Chondrocyte (in vitro differentiated cells): Measurements from ENCODE around the gene ITGB1BP2. TPM values are rescaled to one million over a fixed set of nuclear protein-coding genes. Genes with fewer than 3 reads are reported as not detected.
"Not testable (repeated sequence)": the region's sequence is repeated elsewhere in the genome, so short reads cannot be mapped to it uniquely, and the experiment has no call there.

Experiments used
- DNase-seq: peaks from one replicate; pipeline ENCODE4 v3.0.0; 2021; ENCODE audit warnings: mixed read lengths, low spot score
- H3K27ac Mint-ChIP-seq: one replicate; pipeline ENCODE4 v1.8.0; 2021; ENCODE audit warnings: mild to moderate bottlenecking, moderate library complexity, mixed read lengths; ENCODE audit not compliant: unreplicated experiment
- H3K27me3 Mint-ChIP-seq: 2 replicates; pipeline ENCODE4 v1.8.0; 2021; ENCODE audit warnings: low read depth, mixed read lengths
- H3K36me3 Mint-ChIP-seq: 2 replicates; pipeline ENCODE4 v1.8.0; 2021; ENCODE audit warnings: low read depth, mixed read lengths
- H3K4me1 Mint-ChIP-seq: 2 replicates; pipeline ENCODE4 v1.8.0; 2021; ENCODE audit warnings: low read depth, mild to moderate bottlenecking, mixed read lengths
- H3K4me3 Mint-ChIP-seq: one replicate; pipeline ENCODE4 v1.8.0; 2021; ENCODE audit warnings: mild to moderate bottlenecking, moderate library complexity, mixed read lengths; ENCODE audit not compliant: unreplicated experiment
- H3K9me3 Mint-ChIP-seq: 2 replicates; pipeline ENCODE4 v1.8.0; 2021; ENCODE audit warnings: low read depth, mixed read lengths
- total RNA-seq: library from RNA; stranded (reverse); gene quantifications from 3 replicates; pipeline ENCODE4 v1.2.1, GENCODE V29; 2021
- TF ChIP-seq, protein P1 (sequence below): fragments of 200-600 bp; sonication (generic); IDR thresholded peaks from 2 replicates; pipeline ENCODE4 v1.5.0; 2021; ENCODE audit warnings: antibody characterized with exemption, mild to moderate bottlenecking, moderate library complexity

Gene ITGB1BP2
- total RNA-seq, 1 donor from 2014 or later, result 2.5 TPM

DNA sequence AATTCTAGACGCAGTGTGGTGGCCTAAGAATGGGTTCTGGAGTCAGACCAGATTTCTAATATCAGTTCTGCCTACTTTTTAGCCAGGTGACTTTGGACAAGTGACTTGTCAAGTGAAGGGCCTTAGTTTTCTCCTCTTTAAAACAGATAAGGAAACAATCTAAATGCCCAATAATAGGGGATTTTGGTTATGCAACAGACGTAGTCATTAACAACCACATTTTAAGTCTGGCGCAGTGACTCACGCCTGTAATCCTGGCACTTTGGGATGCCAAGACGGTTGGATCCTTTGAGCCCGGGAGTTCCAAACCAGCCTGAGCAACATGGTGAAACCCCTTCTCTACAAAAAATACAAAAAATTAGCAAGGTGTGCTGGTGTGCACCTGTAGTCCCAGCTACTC lies 45.5 kb upstream of the ITGB1BP2 start:
- Mint-ChIP-seq H3K27me3 (no peaks in the 10 kb centered on the region), H3K36me3 (no peaks in the 10 kb centered on the region), H3K4me3 (no peak overlapping the region), H3K4me1 (peaks cover 19% of the 10 kb centered on the region), H3K27ac (no peak overlapping the region), H3K9me3 (no peaks in the 10 kb centered on the region)
- no peak for DNase-seq
- TF ChIP-seq, protein P1, sequence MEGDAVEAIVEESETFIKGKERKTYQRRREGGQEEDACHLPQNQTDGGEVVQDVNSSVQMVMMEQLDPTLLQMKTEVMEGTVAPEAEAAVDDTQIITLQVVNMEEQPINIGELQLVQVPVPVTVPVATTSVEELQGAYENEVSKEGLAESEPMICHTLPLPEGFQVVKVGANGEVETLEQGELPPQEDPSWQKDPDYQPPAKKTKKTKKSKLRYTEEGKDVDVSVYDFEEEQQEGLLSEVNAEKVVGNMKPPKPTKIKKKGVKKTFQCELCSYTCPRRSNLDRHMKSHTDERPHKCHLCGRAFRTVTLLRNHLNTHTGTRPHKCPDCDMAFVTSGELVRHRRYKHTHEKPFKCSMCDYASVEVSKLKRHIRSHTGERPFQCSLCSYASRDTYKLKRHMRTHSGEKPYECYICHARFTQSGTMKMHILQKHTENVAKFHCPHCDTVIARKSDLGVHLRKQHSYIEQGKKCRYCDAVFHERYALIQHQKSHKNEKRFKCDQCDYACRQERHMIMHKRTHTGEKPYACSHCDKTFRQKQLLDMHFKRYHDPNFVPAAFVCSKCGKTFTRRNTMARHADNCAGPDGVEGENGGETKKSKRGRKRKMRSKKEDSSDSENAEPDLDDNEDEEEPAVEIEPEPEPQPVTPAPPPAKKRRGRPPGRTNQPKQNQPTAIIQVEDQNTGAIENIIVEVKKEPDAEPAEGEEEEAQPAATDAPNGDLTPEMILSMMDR, result no peak

- H3K36me3 Mint-ChIP-seq, result no peaks in the 10 kb centered on the region
- TF ChIP-seq, protein P1, result no peak
- H3K4me3 Mint-ChIP-seq, result no peak overlapping the region
- no peaks in the 10 kb centered on the region for H3K9me3 Mint-ChIP-seq
- H3K27me3 Mint-ChIP-seq, result no peaks in the 10 kb centered on the region
- no peak for DNase-seq
- peaks cover 16% of the 10 kb centered on the region for H3K4me1 Mint-ChIP-seq
- H3K27ac Mint-ChIP-seq, result no peak overlapping the region
Measured at GRCh38 chrX:71256856-71257255, 44.7 kb upstream of the ITGB1BP2 start.

DNA sequence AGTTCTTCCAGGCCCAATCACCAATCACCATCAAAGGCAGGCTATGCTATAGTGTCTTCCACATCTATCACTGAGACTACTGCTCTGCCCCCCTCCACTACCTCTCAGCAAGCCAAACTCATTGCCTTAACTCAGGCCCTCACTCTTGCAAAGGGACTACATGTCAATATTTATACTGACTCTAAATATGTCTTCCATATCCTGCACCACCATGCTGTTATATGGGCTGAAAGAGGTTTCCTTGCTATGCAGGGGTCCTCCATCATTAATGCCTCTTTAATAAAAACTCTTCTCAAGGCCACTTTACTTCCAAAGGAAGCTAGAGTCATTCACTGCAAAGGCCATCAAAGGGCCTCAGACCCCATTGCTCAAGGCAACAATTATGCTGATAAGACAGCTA lies 32.9 kb upstream of the ITGB1BP2 start:
- H3K27ac Mint-ChIP-seq, H3K4me1 Mint-ChIP-seq, H3K27me3 Mint-ChIP-seq, DNase-seq, H3K9me3 Mint-ChIP-seq, H3K4me3 Mint-ChIP-seq, H3K36me3 Mint-ChIP-seq: not testable (repeated sequence)

DNA sequence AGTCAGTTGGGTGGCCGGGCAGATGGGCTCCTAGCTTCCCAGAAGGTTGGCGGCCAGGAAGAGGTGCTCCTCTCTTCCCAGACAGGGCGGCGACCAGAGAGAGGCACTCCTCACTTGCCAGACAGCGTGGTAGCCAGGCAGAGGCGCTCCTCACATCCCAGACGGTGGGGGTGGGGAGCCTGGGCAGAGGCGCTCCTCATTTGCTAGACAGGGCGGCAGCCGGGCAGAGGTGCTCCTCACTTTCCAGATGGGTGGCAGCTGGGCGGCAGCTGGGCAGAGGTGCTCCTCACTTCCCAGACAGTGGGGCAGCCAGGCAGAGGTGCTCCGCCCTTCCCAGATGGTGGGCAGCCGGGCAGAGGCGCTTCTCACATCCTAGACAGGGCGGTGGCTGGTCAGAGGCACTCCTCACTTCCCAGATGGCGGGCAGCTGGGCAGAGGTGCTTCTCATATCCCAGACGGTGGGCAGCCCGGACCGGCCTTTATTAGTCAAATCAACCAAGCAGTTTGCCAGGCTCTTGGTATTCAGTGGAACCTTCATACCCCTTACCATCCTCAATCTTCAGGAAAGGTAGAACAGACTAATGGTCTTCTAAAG lies 31.7 kb upstream of the ITGB1BP2 start:
- Mint-ChIP-seq H3K27me3 (no peaks in the 10 kb centered on the region), H3K36me3 (no peaks in the 10 kb centered on the region), H3K4me3 (no peak overlapping the region), H3K4me1 (no peaks in the 10 kb centered on the region), H3K9me3 (peaks cover 7% of the 10 kb centered on the region), H3K27ac (no peak overlapping the region)
- TF ChIP-seq, protein P1, result no peak
- DNase-seq, result peak; percentile 91

DNA sequence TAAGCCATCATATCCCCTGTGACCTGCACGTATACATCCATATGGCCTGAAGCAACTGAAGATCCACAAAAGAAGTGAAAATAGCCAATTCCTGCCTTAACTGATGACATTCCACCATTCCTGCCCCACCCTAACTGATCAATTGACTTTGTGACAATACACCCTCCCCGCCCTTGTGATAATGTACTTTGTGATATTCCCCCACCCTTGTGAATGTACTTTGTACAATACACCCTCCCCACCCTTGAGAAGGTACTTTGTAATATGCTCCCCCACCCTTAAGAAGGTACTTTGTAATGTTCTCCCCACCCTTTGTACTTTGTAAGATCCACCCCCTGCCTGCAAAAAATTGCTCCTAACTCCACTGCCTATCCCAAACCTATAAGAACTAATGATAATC lies 29.2 kb upstream of the ITGB1BP2 start:
- H3K27ac Mint-ChIP-seq, H3K9me3 Mint-ChIP-seq, H3K36me3 Mint-ChIP-seq, DNase-seq, H3K27me3 Mint-ChIP-seq, H3K4me1 Mint-ChIP-seq, H3K4me3 Mint-ChIP-seq: not testable (repeated sequence)

- peaks cover 16% of the 10 kb centered on the region for H3K4me1 Mint-ChIP-seq
- H3K27me3 Mint-ChIP-seq, H3K36me3 Mint-ChIP-seq, H3K27ac Mint-ChIP-seq, H3K9me3 Mint-ChIP-seq, DNase-seq, H3K4me3 Mint-ChIP-seq: not testable (repeated sequence)
Measured at GRCh38 chrX:71281300-71281699, 20.2 kb upstream of the ITGB1BP2 start.
